CD14-positive monocyte (primary cell): ENCODE data around the gene CCBE1. TPM values are rescaled to one million over a fixed set of nuclear protein-coding genes. Genes with fewer than 3 reads are reported as not detected.
A peak's percentile ranks its signal among the peaks of the same experiment; 100 is the strongest.

Experiments used
- DNase-seq, 3 donors: peaks; one replicate each; pipeline ENCODE4 v3.0.0-alpha.2; 2011 to 2022
- H2AFZ ChIP-seq: 2 replicates; pipeline ENCODE4 v1.6.0; 2012; ENCODE audit warnings: mild to moderate bottlenecking, low read depth, low read length, inconsistent platforms; ENCODE audit not compliant: insufficient read depth, poor library complexity, severe bottlenecking
- H3K27ac ChIP-seq, 2 donors: 1 replicate in 1 of 2; 2 replicates in 1 of 2; pipeline ENCODE4 v1.5.1; 2012 to 2013; ENCODE audit warnings: low read length in 2 of 2, control low read depth in 1 of 2, inconsistent platforms in 1 of 2, low read depth in 1 of 2, mild to moderate bottlenecking in 1 of 2
- H3K27me3 ChIP-seq, 2 donors: one replicate each; pipeline versions ENCODE4 v1.6.0 to v1.6.1; 2011 to 2013; ENCODE audit warnings: low read length in 2 of 2; ENCODE audit not compliant: control insufficient read depth in 2 of 2, insufficient read depth in 2 of 2
- H3K36me3 ChIP-seq, 2 donors: replicated peaks in 1 of 2; 1 replicate in 1 of 2; 2 replicates in 1 of 2; pipeline versions ENCODE4 v1.5.1 to v1.6.1; 2012 to 2013; ENCODE audit warnings: low read length in 2 of 2, control low read depth in 1 of 2, inconsistent platforms in 1 of 2, mild to moderate bottlenecking in 1 of 2; ENCODE audit not compliant: insufficient read depth in 2 of 2, control insufficient read depth in 1 of 2
- H3K4me1 ChIP-seq, 2 donors: 1 replicate in 1 of 2; 2 replicates in 1 of 2; pipeline versions ENCODE4 v1.5.1 to v1.6.1; 2012 to 2013; ENCODE audit warnings: low read length in 2 of 2, control low read depth in 1 of 2, inconsistent platforms in 1 of 2, mild to moderate bottlenecking in 1 of 2, moderate library complexity in 1 of 2; ENCODE audit not compliant: insufficient read depth in 2 of 2, control insufficient read depth in 1 of 2
- H3K4me2 ChIP-seq: replicated peaks from 2 replicates; pipeline ENCODE3; 2012; ENCODE audit warnings: low read length, moderate library complexity, mild to moderate bottlenecking; ENCODE audit not compliant: poor library complexity, severe bottlenecking; ENCODE audit errors: extremely low read depth
- H3K4me3 ChIP-seq, 3 experiments: fragments of 200-600 bp in 1 of 3; sonication (generic) in 1 of 3; replicated peaks in 1 of 3; 1 replicate in 2 of 3; 2 replicates in 1 of 3; pipeline ENCODE4 v1.5.1; 2011 to 2013; ENCODE audit warnings: low read length in 3 of 3, mild to moderate bottlenecking in 3 of 3, control low read depth in 2 of 3, low read depth in 2 of 3, inconsistent platforms in 1 of 3, moderate library complexity in 1 of 3
- H3K79me2 ChIP-seq: 2 replicates; pipeline ENCODE4 v1.6.0; 2012; ENCODE audit warnings: mild to moderate bottlenecking, control low read depth, inconsistent platforms, low read length, moderate library complexity; ENCODE audit not compliant: insufficient read depth
- H3K9ac ChIP-seq: 2 replicates; pipeline ENCODE4 v1.6.0; 2017; ENCODE audit warnings: low read length, mild to moderate bottlenecking; ENCODE audit not compliant: insufficient read depth, poor library complexity, severe bottlenecking
- H3K9me3 ChIP-seq, 2 donors: replicated peaks in 1 of 2; 1 replicate in 1 of 2; 2 replicates in 1 of 2; pipeline versions ENCODE4 v1.5.1 to v1.6.1; 2012 to 2013; ENCODE audit warnings: low read length in 2 of 2, control low read depth in 1 of 2; ENCODE audit not compliant: control insufficient read depth in 1 of 2, insufficient read depth in 1 of 2
- H4K20me1 ChIP-seq: 2 replicates; pipeline ENCODE4 v1.6.0; 2012; ENCODE audit warnings: mild to moderate bottlenecking, low read length, control low read depth, moderate library complexity; ENCODE audit not compliant: insufficient read depth
- H3K27ac Mint-ChIP-seq, 7 donors: one replicate each; pipeline ENCODE4 v1.8.0; 2020; ENCODE audit warnings: mild to moderate bottlenecking in 7 of 7, mixed read lengths in 7 of 7, moderate library complexity in 6 of 7, inconsistent platforms in 2 of 7
- H3K27me3 Mint-ChIP-seq, 3 donors: one replicate each; pipeline ENCODE4 v1.8.0; 2021 to 2022; ENCODE audit warnings: low read depth in 3 of 3, mild to moderate bottlenecking in 3 of 3, mixed read lengths in 3 of 3, moderate library complexity in 3 of 3, inconsistent platforms in 1 of 3
- H3K36me3 Mint-ChIP-seq, 2 donors: one replicate each; pipeline ENCODE4 v1.8.0; 2020; ENCODE audit warnings: mixed read lengths in 2 of 2, inconsistent platforms in 1 of 2, mild to moderate bottlenecking in 1 of 2
- H3K4me1 Mint-ChIP-seq: one replicate; pipeline ENCODE4 v1.8.0; 2020; ENCODE audit warnings: mild to moderate bottlenecking, mixed read lengths
- H3K4me3 Mint-ChIP-seq, 2 donors: one replicate each; pipeline ENCODE4 v1.8.0; 2020; ENCODE audit warnings: mild to moderate bottlenecking in 2 of 2, mixed read lengths in 2 of 2, moderate library complexity in 1 of 2
- H3K9me3 Mint-ChIP-seq, 7 donors: one replicate each; pipeline ENCODE4 v1.8.0; 2020 to 2022; ENCODE audit warnings: mixed read lengths in 7 of 7, mild to moderate bottlenecking in 6 of 7, moderate library complexity in 6 of 7, inconsistent platforms in 2 of 7
- CTCF ChIP-seq: fragments of 200-600 bp; IDR thresholded peaks from one replicate; pipeline ENCODE4 v1.8.0; 2022; ENCODE audit warnings: antibody characterized with exemption, mild to moderate bottlenecking
- WGBS: methylation state at CpG from one replicate; pipeline ENCODE4 v1.1.5; 2013; ENCODE audit warnings: missing lambda C conversion rate; ENCODE audit not compliant: insufficient coverage; 5-methylcytosine and 5-hydroxymethylcytosine counted together
- intact Hi-C, 2 donors: fragments of 100-400 bp; cut with micrococcal nuclease; formaldehyde crosslinking; loops; one replicate each; pipeline versions ENCODE4 v1.15.0 to v1.15.1; 2023
- polyA plus RNA-seq, 3 donors: library from polyadenylated mRNA; depleted of rRNA in 1 of 3; unstranded in 2 of 3; stranded (reverse) in 1 of 3; fragments of 300-500 nt in 2 of 3; fragments of >200 nt in 1 of 3; fragmentation: Illumina TruSeq in 2 of 3; gene quantifications; 1 replicate in 2 of 3; 2 replicates in 1 of 3; pipeline ENCODE4 v1.2.3, GENCODE V29; 2012 to 2021

The CCBE1 gene
- polyA plus RNA-seq, 3 donors = not detected

DNA sequence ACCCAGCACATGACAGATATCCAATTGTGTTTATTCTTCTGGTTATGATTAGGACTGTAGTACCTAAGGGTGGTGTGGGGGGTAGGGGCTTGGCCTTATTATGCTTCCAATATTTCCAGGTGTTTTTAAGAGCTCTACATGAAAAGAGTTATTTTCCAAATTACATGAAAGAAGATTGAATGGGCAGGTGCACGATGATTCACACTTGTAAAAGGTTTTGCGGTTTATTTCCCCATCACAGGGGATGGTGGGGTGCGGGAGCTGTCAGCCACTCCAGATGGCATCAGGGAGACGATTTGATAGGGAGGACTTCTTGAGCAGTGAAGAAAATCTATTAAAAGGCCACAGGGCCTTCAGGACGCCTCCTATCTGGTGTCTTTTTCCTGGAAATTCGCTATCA is 15.1 kb upstream of the CCBE1 start:
- no peak for DNase-seq
- Histone ChIP-seq H4K20me1 (no peaks in the 10 kb centered on the region), H3K9me3 (no peaks in the 10 kb centered on the region), H3K9ac (no peak overlapping the region), H3K4me2 (no peak overlapping the region), H3K36me3 (no peaks in the 10 kb centered on the region), H3K27ac (no peak overlapping the region), H3K4me1 (no peaks in the 10 kb centered on the region), H3K27me3 (no peaks in the 10 kb centered on the region), H2AFZ (no peak overlapping the region), H3K4me3 (no peak overlapping the region), H3K79me2 (no peaks in the 10 kb centered on the region)
- intact Hi-C loops = no loop called here
- Mint-ChIP-seq H3K4me1 (no peaks in the 10 kb centered on the region), H3K9me3 (peaks cover 0 to 7% (median 2%) of the 10 kb centered on the region in 7 donors), H3K27ac (no peak overlapping the region), H3K36me3 (no peaks in the 10 kb centered on the region), H3K27me3 (peaks cover 0 to 2% (median 1%) of the 10 kb centered on the region in 3 donors), H3K4me3 (no peak overlapping the region)
- TF ChIP-seq CTCF = no peak
- 92% methylated on average over 6 of the region's 6 CpGs for WGBS

DNA sequence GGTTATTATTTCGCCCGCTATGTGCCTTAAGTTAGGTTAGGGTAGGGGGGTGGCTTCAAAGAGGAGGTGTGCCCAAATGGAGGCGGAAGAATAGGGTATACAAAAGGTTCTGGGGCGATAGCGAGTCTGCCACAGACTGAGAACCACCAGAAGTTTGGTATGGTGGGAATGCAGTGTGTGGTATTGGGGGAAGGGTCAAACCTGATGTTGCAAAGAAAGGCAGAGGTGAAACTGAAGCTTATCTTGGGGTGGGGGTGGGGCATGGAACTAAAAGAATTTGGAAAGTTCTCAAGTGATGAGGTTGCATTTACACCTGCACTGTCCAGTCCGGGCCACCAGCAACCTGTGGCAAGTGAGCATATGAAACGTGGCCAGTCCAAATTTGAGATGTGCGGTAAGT is 11.8 kb upstream of the CCBE1 start:
- intact Hi-C loops = no loop called here
- H3K79me2 ChIP-seq = no peaks in the 10 kb centered on the region
- no peak for TF ChIP-seq CTCF
- no peak for DNase-seq
- H3K4me2 ChIP-seq = no peak overlapping the region
- H3K27ac ChIP-seq = no peak overlapping the region
- no peaks in the 10 kb centered on the region for H3K36me3 Mint-ChIP-seq
- no peak overlapping the region for H3K4me3 Mint-ChIP-seq
- no peak overlapping the region for H2AFZ ChIP-seq
- no peaks in the 10 kb centered on the region for H3K27me3 ChIP-seq
- H3K9me3 ChIP-seq = no peaks in the 10 kb centered on the region
- H4K20me1 ChIP-seq = no peaks in the 10 kb centered on the region
- H3K27ac Mint-ChIP-seq = peak overlapping the region in 2 of 7 donors; percentile 3 to 40
- H3K4me3 ChIP-seq = no peak overlapping the region
- no peak overlapping the region for H3K9ac ChIP-seq
- H3K36me3 ChIP-seq = no peaks in the 10 kb centered on the region
- H3K27me3 Mint-ChIP-seq = peaks cover 1 to 3% (median 2%) of the 10 kb centered on the region in 3 donors
- peaks cover 0 to 5% (median 0%) of the 10 kb centered on the region in 7 donors for H3K9me3 Mint-ChIP-seq
- 90% methylated on average over 6 of the region's 8 CpGs for whole genome bisulfite sequencing
- H3K4me1 ChIP-seq = no peaks in the 10 kb centered on the region
- no peaks in the 10 kb centered on the region for H3K4me1 Mint-ChIP-seq
